HepG2 (cell line): Measurements from ENCODE around the gene GNA12. TPM values are rescaled to one million over a fixed set of nuclear protein-coding genes. Genes with fewer than 3 reads are reported as not detected.

Source experiments
- polyA plus RNA-seq, 8 experiments: library from polyadenylated mRNA; depleted of rRNA in 3 of 8; stranded (reverse) in 7 of 8; unstranded in 1 of 8; fragments of >200 nt; fragmentation: Illumina TruSeq in 4 of 8; extraction: Trizol in 4 of 8; gene quantifications; 2 replicates each; pipeline versions ENCODE4 v1.2.1 to v1.2.3, GENCODE V29; 2011 to 2016; ENCODE audit warnings: low read depth in 4 of 8, missing spikeins in 1 of 8, mixed read lengths in 1 of 8; ENCODE audit not compliant: insufficient read depth in 1 of 8
- total RNA-seq, 5 experiments: library from RNA; depleted of rRNA; stranded (reverse); fragments of >200 nt; fragmentation: Illumina TruSeq; extraction: Trizol; gene quantifications; 2 replicates each; pipeline ENCODE4 v1.2.3, GENCODE V29; 2016; ENCODE audit warnings: low read depth in 1 of 5

GNA12 gene
- total and polyA plus RNA-seq, 2 of the 13 experiments (the other 11 are each of a cell fraction or from before 2014, with no cell fraction given) = 16.2 to 50.9 TPM

Other genes starting within 250 kb of the GNA12 start
- 21.5 and 26.3 TPM in 2 replicates for gene TTYH3, start 212.3 kb downstream of the GNA12 start, total RNA-seq (2016; rRNA removed; fragmentation: Illumina TruSeq; extraction: Trizol)
- gene TTYH3, start 212.3 kb downstream of the GNA12 start, polyA plus RNA-seq (2011; rRNA removed) = 50.0 and 80.3 TPM in 2 replicates
- gene AMZ1, start 156.1 kb downstream of the GNA12 start, total RNA-seq (2016; rRNA removed; fragmentation: Illumina TruSeq; extraction: Trizol) = not detected in 2 replicates
- gene AMZ1, start 156.1 kb downstream of the GNA12 start, polyA plus RNA-seq (2011; rRNA removed) = 0.03 TPM in 1 of 2 replicates, not detected in the other
- not detected in 2 replicates for gene CARD11, start 199.6 kb upstream of the GNA12 start, total RNA-seq (2016; rRNA removed; fragmentation: Illumina TruSeq; extraction: Trizol)
- 0.04 and 0.05 TPM in 2 replicates for gene CARD11, start 199.6 kb upstream of the GNA12 start, polyA plus RNA-seq (2011; rRNA removed)